Type B pancreatic cell (in vitro differentiated cells): ENCODE results near the gene CCDC85B. TPM values are rescaled to one million over a fixed set of nuclear protein-coding genes. Genes with fewer than 3 reads are reported as not detected.
A peak's percentile ranks its signal among the peaks of the same experiment; 100 is the strongest.

ENCODE experiments used
- DNase-seq: peaks from one replicate; pipeline ENCODE4 v3.0.0; 2021; ENCODE audit warnings: mixed read lengths; ENCODE audit not compliant: unreplicated experiment; ENCODE audit errors: extremely low spot score
- H3K27ac Mint-ChIP-seq: 2 replicates; pipeline ENCODE4 v1.8.0; 2021; ENCODE audit warnings: mild to moderate bottlenecking, mixed read lengths
- H3K27me3 Mint-ChIP-seq: 2 replicates; pipeline ENCODE4 v1.8.0; 2021; ENCODE audit warnings: mixed read lengths
- H3K36me3 Mint-ChIP-seq: 2 replicates; pipeline ENCODE4 v1.8.0; 2021; ENCODE audit warnings: mixed read lengths
- H3K4me1 Mint-ChIP-seq: one replicate; pipeline ENCODE4 v1.8.0; 2021; ENCODE audit warnings: mixed read lengths; ENCODE audit not compliant: unreplicated experiment
- H3K4me3 Mint-ChIP-seq: 2 replicates; pipeline ENCODE4 v1.8.0; 2021; ENCODE audit warnings: mild to moderate bottlenecking, mixed read lengths
- H3K9me3 Mint-ChIP-seq: 2 replicates; pipeline ENCODE4 v1.8.0; 2021; ENCODE audit warnings: mixed read lengths
- CTCF ChIP-seq: fragments of 200-600 bp; sonication (generic); conservative IDR thresholded peaks from 2 replicates; pipeline ENCODE4 v1.5.0; 2021; ENCODE audit warnings: antibody characterized with exemption, mild to moderate bottlenecking
- total RNA-seq: library from RNA; stranded (reverse); gene quantifications from 2 replicates; pipeline ENCODE4 v1.2.1, GENCODE V29; 2021; ENCODE audit warnings: low replicate concordance

CCDC85B gene
- total RNA-seq, 1 donor from 2014 or later = 14.3 TPM

GRCh38 chr11:65858681-65859087, 31.8 kb upstream of the CCDC85B start:
- TF ChIP-seq CTCF = no peak
- peaks cover 27% of the 10 kb centered on the region for H3K36me3 Mint-ChIP-seq
- peak overlapping the region; percentile 97 for H3K27ac Mint-ChIP-seq
- H3K4me3 Mint-ChIP-seq = peak overlapping the region; percentile 90
- peaks cover 30% of the 10 kb centered on the region for H3K4me1 Mint-ChIP-seq
- DNase-seq = no peak
- no peaks in the 10 kb centered on the region for H3K9me3 Mint-ChIP-seq
- no peaks in the 10 kb centered on the region for H3K27me3 Mint-ChIP-seq

GRCh38 chr11:65859095-65859811, 31.2 kb upstream of the CCDC85B start:
- Mint-ChIP-seq H3K4me1 (peaks cover 30% of the 10 kb centered on the region), H3K27ac (peak overlapping the region; percentile 97), H3K36me3 (peaks cover 22% of the 10 kb centered on the region), H3K9me3 (no peaks in the 10 kb centered on the region), H3K27me3 (no peaks in the 10 kb centered on the region), H3K4me3 (peak overlapping the region; percentile 90)
- TF ChIP-seq CTCF = peak; percentile 31
- peak; percentile 98 for DNase-seq

- Mint-ChIP-seq H3K4me1 (peaks cover 24% of the 10 kb centered on the region), H3K4me3 (peak overlapping the region; percentile 90), H3K27ac (peak overlapping the region; percentile 97), H3K27me3 (no peaks in the 10 kb centered on the region), H3K36me3 (peaks cover 16% of the 10 kb centered on the region), H3K9me3 (no peaks in the 10 kb centered on the region)
- no peak for TF ChIP-seq CTCF
- DNase-seq = no peak
These were observed 30.6 kb upstream of the CCDC85B start for GRCh38 chr11:65859812-65860277.

GRCh38 chr11:65860278-65861164, 30.0 kb upstream of the CCDC85B start, which contains the start of gene MUS81:
MUS81 (plus strand) TSS chr11:65860433; CDS start chr11:65860754, 321 bp downstream.
- Mint-ChIP-seq H3K4me1 (peaks cover 24% of the 10 kb centered on the region), H3K36me3 (peaks cover 15% of the 10 kb centered on the region), H3K27me3 (no peaks in the 10 kb centered on the region), H3K27ac (peak within 1 kb of the TSS; percentile 97), H3K4me3 (peak within 1 kb of the TSS; percentile 90), H3K9me3 (no peaks in the 10 kb centered on the region)
- TF ChIP-seq CTCF = peak; percentile 98
- DNase-seq = peak; percentile 97

GRCh38 chr11:65861165-65861505, 29.3 kb upstream of the CCDC85B start:
- no peak for DNase-seq
- no peak for TF ChIP-seq CTCF
- H3K4me3 Mint-ChIP-seq = peak overlapping the region; percentile 90
- H3K4me1 Mint-ChIP-seq = peaks cover 21% of the 10 kb centered on the region
- peak overlapping the region; percentile 97 for H3K27ac Mint-ChIP-seq
- H3K36me3 Mint-ChIP-seq = peaks cover 12% of the 10 kb centered on the region
- no peaks in the 10 kb centered on the region for H3K27me3 Mint-ChIP-seq
- no peaks in the 10 kb centered on the region for H3K9me3 Mint-ChIP-seq
